Natural killer cell treated with Interleukin-12 subunit alpha and Interleukin-12 subunit beta and Interleukin-15 and Interleukin-18, amount 100 ng/mL, for 72 hours (primary cell): ENCODE measurements around the gene CSTF2. TPM values are rescaled to one million over a fixed set of nuclear protein-coding genes. Genes with fewer than 3 reads are reported as not detected.

Experiments
- total RNA-seq, 2 donors: library from RNA; stranded (reverse); gene quantifications; one replicate each; pipeline ENCODE4 v1.2.3, GENCODE V29; 2022

Gene CSTF2
- total RNA-seq, 2 donors from 2014 or later, result 79.8 to 86.0 TPM

Other genes with a start within 250 kb of the CSTF2 start
- not detected for gene TNMD, start 235.5 kb upstream of the CSTF2 start, total RNA-seq
- not detected for gene TSPAN6, start 183.6 kb upstream of the CSTF2 start, total RNA-seq
- gene SRPX2, start 176.2 kb upstream of the CSTF2 start, total RNA-seq, result not detected
- under 1 TPM in 1 of 2 donors, not detected in 1; 0.14 TPM for gene SYTL4, start 88.3 kb upstream of the CSTF2 start, total RNA-seq
- gene NOX1, start 54.0 kb downstream of the CSTF2 start, total RNA-seq, result not detected
- gene XKRX, start 108.5 kb downstream of the CSTF2 start, total RNA-seq, result under 1 TPM; 0.14 TPM
- not detected for gene ARL13A, start 149.3 kb downstream of the CSTF2 start, total RNA-seq
- gene TRMT2B, start 231.7 kb downstream of the CSTF2 start, total RNA-seq, result 10 to 100 TPM; 19.8 to 34.3 TPM